RWPE2 (cell line): ENCODE measurements around the gene PRKG1.

Source experiments
- ATAC-seq: fragments of 200-7000 bp; cut with Tn5 transposase; 3 replicates; pipeline ENCODE4 v1.9.1; 2021; ENCODE audit warnings: low read depth
- DNase-seq: peaks from one replicate; pipeline ENCODE4 v3.0.0-alpha.2; 2020; ENCODE audit warnings: low spot score
- H3K27ac ChIP-seq: fragments of 450-650 bp; 2 replicates; pipeline ENCODE4 v1.5.1; 2017; ENCODE audit warnings: mild to moderate bottlenecking; ENCODE audit not compliant: poor library complexity, severe bottlenecking
- H3K27me3 ChIP-seq: fragments of 250-450 bp; sonication (Bioruptor Pico); 2 replicates; pipeline ENCODE4 v1.5.1; 2021; ENCODE audit warnings: mild to moderate bottlenecking, moderate library complexity; ENCODE audit not compliant: insufficient read depth, poor library complexity, severe bottlenecking
- H3K36me3 ChIP-seq: fragments of 250-450 bp; sonication (Bioruptor Pico); 2 replicates; pipeline ENCODE4 v1.5.1; 2020; ENCODE audit warnings: low read depth, mild to moderate bottlenecking, moderate library complexity
- H3K4me1 ChIP-seq: fragments of 250-450 bp; sonication (Bioruptor Pico); 2 replicates; pipeline ENCODE4 v1.5.1; 2021; ENCODE audit warnings: mild to moderate bottlenecking, moderate library complexity; ENCODE audit not compliant: insufficient read depth, poor library complexity, severe bottlenecking
- H3K4me3 ChIP-seq: fragments of 250-450 bp; sonication (Bioruptor Pico); 2 replicates; pipeline ENCODE4 v1.5.1; 2021; ENCODE audit warnings: mild to moderate bottlenecking, moderate library complexity; ENCODE audit not compliant: severe bottlenecking
- H3K9me3 ChIP-seq: fragments of 250-450 bp; sonication (Bioruptor Pico); 2 replicates; pipeline ENCODE4 v1.5.1; 2021; ENCODE audit warnings: mild to moderate bottlenecking, moderate library complexity; ENCODE audit not compliant: severe bottlenecking
- TF ChIP-seq, protein P1 (sequence below): fragments of 450-650 bp; IDR thresholded peaks from one replicate; pipeline ENCODE4 v1.5.1; 2017; ENCODE audit warnings: mild to moderate bottlenecking, moderate library complexity; ENCODE audit not compliant: poor library complexity, severe bottlenecking

PRKG1 gene

DNA sequence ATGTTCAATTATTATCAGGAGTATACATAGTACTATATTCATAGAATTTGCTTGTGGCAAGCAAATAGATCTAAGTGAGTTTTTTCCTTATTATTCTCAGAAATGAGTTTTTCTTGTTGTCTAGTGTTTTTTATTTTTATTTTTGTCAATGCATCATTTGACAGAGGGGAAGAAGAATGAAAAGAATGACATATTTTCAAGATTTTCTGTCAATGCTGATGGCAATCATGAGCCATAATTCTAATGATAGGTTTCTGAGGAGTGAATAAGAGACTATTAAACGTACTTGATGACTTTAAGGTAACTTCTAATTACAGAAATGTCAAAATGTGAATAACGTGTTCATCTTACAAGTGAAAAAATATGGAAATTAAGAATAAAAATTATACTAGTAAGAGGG, 769.7 kb downstream of the PRKG1 start:
- ATAC-seq (no peak), DNase-seq (no peak)
- no peaks in the 10 kb centered on the region for H3K27me3 ChIP-seq
- no peak overlapping the region for H3K4me3 ChIP-seq
- no peaks in the 10 kb centered on the region for H3K36me3 ChIP-seq
- no peaks in the 10 kb centered on the region for H3K9me3 ChIP-seq
- no peak overlapping the region for H3K27ac ChIP-seq
- no peaks in the 10 kb centered on the region for H3K4me1 ChIP-seq
- TF ChIP-seq, protein P1, sequence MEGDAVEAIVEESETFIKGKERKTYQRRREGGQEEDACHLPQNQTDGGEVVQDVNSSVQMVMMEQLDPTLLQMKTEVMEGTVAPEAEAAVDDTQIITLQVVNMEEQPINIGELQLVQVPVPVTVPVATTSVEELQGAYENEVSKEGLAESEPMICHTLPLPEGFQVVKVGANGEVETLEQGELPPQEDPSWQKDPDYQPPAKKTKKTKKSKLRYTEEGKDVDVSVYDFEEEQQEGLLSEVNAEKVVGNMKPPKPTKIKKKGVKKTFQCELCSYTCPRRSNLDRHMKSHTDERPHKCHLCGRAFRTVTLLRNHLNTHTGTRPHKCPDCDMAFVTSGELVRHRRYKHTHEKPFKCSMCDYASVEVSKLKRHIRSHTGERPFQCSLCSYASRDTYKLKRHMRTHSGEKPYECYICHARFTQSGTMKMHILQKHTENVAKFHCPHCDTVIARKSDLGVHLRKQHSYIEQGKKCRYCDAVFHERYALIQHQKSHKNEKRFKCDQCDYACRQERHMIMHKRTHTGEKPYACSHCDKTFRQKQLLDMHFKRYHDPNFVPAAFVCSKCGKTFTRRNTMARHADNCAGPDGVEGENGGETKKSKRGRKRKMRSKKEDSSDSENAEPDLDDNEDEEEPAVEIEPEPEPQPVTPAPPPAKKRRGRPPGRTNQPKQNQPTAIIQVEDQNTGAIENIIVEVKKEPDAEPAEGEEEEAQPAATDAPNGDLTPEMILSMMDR, result no peak

DNA sequence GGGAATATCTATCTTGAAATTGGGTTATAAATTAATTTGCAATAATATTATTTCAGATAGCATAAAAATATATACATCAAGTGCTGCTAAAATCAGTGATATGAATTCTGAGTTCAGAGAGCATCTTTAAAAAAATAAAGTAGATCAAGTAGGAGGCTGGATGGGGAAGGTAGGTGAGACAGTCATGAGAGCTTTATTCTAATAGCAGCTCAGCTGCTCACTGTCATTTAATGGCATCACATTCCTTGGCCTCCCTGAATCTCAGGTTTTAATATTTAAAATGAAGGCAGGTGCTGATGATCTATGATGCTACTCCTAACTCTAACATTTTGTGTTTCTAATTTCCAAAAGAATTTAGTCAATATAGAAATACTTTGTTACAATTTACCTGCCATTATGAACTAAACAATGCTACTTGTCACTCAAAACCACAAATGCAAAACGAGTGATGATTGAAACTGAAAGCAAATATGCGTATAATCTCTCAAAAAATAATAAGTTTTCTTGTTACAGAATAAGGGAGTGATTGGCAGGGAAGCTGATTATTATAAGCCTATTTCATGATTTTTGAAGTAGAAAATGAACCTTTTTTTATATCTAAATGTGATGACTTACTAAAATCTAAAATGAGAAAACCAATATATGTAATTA, 772.7 kb downstream of the PRKG1 start:
- ATAC-seq (no peak), DNase-seq (no peak)
- Histone ChIP-seq H3K4me3 (no peak overlapping the region), H3K36me3 (no peaks in the 10 kb centered on the region), H3K27me3 (no peaks in the 10 kb centered on the region), H3K9me3 (no peaks in the 10 kb centered on the region), H3K27ac (no peak overlapping the region), H3K4me1 (no peaks in the 10 kb centered on the region)
- TF ChIP-seq, protein P1, result no peak

DNA sequence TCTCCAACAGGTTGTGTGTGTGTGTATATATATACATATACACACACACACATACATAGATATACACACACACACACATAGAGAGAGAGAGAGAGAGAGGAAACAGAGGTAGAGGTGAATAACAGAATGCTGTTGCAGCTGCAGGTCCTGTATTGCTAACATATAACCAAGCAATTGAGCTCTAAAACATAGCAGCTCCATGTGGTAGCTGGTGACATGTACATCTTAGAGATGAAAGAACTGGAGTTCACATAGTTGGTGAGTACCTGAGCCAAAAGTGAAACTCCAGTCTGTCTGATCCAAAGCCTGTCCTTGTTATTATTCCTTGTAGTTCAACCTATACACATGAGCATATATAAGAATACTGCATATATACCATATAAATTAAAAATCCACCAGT, 778.0 kb downstream of the PRKG1 start:
- Histone ChIP-seq H3K27me3 (peaks cover 5% of the 10 kb centered on the region), H3K9me3 (no peaks in the 10 kb centered on the region), H3K36me3 (no peaks in the 10 kb centered on the region), H3K27ac (no peak overlapping the region), H3K4me1 (no peaks in the 10 kb centered on the region), H3K4me3 (no peak overlapping the region)
- TF ChIP-seq, protein P1, result no peak
- no peak for ATAC-seq
- no peak for DNase-seq

DNA sequence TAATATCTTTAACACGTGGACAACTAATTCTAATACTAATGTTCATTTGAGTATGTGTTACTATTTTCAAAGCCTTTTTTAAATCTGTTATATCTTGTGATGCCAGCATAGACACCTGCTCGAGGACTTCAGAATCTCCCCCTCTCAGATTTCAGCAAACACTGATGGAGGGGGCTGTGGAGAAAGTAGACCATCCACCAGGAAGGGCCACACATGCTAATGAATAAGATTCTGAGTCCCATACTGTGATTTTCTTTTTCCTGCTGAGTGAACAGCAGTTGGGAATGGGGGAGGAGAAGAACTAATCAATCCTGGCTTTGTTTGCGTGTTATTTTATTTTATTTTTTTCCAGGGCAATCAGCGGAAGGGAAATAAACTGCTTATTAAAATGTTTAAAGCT, 783.0 kb downstream of the PRKG1 start:
- H3K4me1 ChIP-seq, result no peaks in the 10 kb centered on the region
- no peak overlapping the region for H3K4me3 ChIP-seq
- DNase-seq (no peak), ATAC-seq (no peak)
- H3K36me3 ChIP-seq, result no peaks in the 10 kb centered on the region
- no peaks in the 10 kb centered on the region for H3K9me3 ChIP-seq
- H3K27me3 ChIP-seq, result peaks cover 5% of the 10 kb centered on the region
- H3K27ac ChIP-seq, result no peak overlapping the region
- TF ChIP-seq, protein P1, result no peak

DNA sequence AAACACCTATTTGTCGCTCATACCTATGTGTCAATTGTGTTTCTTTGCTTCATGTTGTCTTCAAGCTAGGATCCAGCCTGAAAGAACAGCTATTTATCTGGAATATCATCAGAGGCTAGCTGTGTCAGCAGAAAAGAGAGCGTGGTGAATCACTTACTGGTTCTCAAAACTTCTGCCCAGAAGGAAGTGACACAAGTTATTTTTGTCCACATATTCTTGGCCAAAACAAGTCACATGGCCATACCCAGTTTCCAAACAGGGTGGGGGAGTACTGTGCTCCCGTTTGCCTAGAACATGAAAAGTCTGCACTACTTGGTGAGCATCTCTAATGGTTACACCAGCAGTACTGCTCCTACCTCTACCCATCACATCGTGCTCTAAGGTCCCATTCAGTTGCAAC, 786.0 kb downstream of the PRKG1 start:
- ATAC-seq (no peak), DNase-seq (no peak)
- Histone ChIP-seq H3K36me3 (no peaks in the 10 kb centered on the region), H3K27me3 (no peaks in the 10 kb centered on the region), H3K4me3 (no peak overlapping the region), H3K27ac (no peak overlapping the region), H3K4me1 (no peaks in the 10 kb centered on the region), H3K9me3 (no peaks in the 10 kb centered on the region)
- TF ChIP-seq, protein P1, result no peak
